B cell (primary cell): ENCODE results near the gene CCDC28B. TPM values are rescaled to one million over a fixed set of nuclear protein-coding genes. Genes with fewer than 3 reads are reported as not detected.

ENCODE experiments used
- ATAC-seq: fragments of 200-7000 bp; cut with Tn5 transposase; one replicate; pipeline ENCODE4 v1.10.0; 2021; ENCODE audit warnings: low read depth, mild to moderate bottlenecking, moderate number of reproducible peaks, moderate library complexity
- CTCF ChIA-PET: fragments of 350-600 bp; sonication (Branson Sonifier 250); formaldehyde crosslinking; loops from one replicate; lab custom pipeline; 2021; ENCODE audit warnings: antibody characterized with exemption, inconsistent platforms; lab: Charles Lee
- POLR2A ChIA-PET: fragments of 350-600 bp; sonication (Branson Sonifier 250); formaldehyde crosslinking; loops from one replicate; lab custom pipeline; 2021; ENCODE audit warnings: antibody characterized with exemption; lab: Charles Lee
- DNase-seq: peaks from one replicate; pipeline ENCODE4 v3.0.0; 2013
- H2AFZ ChIP-seq: 2 replicates; pipeline ENCODE4 v1.6.1; 2012; ENCODE audit warnings: mild to moderate bottlenecking, low read depth, low read length; ENCODE audit not compliant: insufficient read depth, poor library complexity, severe bottlenecking
- H3K27ac ChIP-seq, 2 donors: 1 replicate in 1 of 2; 2 replicates in 1 of 2; pipeline ENCODE4 v1.5.1; 2012 to 2013; ENCODE audit warnings: low read length in 2 of 2, mild to moderate bottlenecking in 2 of 2, moderate library complexity in 1 of 2
- H3K27me3 ChIP-seq, 4 experiments: fragments of 200-600 bp in 1 of 4; sonication (generic) in 1 of 4; replicated peaks in 1 of 4; 1 replicate in 2 of 4; 2 replicates in 2 of 4; pipeline versions ENCODE4 v1.6.1 to v1.7.0; 2013 to 2016; ENCODE audit warnings: low read length in 3 of 4, mild to moderate bottlenecking in 2 of 4, mixed read lengths in 1 of 4, moderate library complexity in 1 of 4; ENCODE audit not compliant: insufficient read depth in 4 of 4, control insufficient read depth in 3 of 4; ENCODE audit errors: control extremely low read depth in 1 of 4
- H3K36me3 ChIP-seq, 2 experiments: replicated peaks in 1 of 2; 1 replicate in 1 of 2; 2 replicates in 1 of 2; pipeline versions ENCODE4 v1.6.1 to v1.7.1; 2013; ENCODE audit warnings: low read length in 1 of 2; ENCODE audit not compliant: insufficient read depth in 2 of 2, control insufficient read depth in 1 of 2; ENCODE audit errors: control extremely low read depth in 1 of 2, extremely low read depth in 1 of 2
- H3K4me1 ChIP-seq, 2 donors: fragments of 200-600 bp in 1 of 2; sonication (generic) in 1 of 2; 1 replicate in 1 of 2; 2 replicates in 1 of 2; pipeline versions ENCODE4 v1.5.1 to v1.6.1; 2013 to 2017; ENCODE audit warnings: low read length in 2 of 2; ENCODE audit not compliant: control insufficient read depth in 2 of 2, insufficient read depth in 2 of 2
- H3K4me2 ChIP-seq: replicated peaks from 2 replicates; pipeline ENCODE3; 2012; ENCODE audit warnings: mild to moderate bottlenecking, low read depth, low read length; ENCODE audit not compliant: poor library complexity, severe bottlenecking
- H3K4me3 ChIP-seq, 5 experiments: fragments of 200-600 bp in 1 of 5; sonication (generic) in 1 of 5; 1 replicate in 3 of 5; 2 replicates in 2 of 5; pipeline versions ENCODE4 v1.5.1 to v1.7.0; 2011 to 2016; ENCODE audit warnings: low read length in 4 of 5, mild to moderate bottlenecking in 4 of 5, low read depth in 2 of 5, control low read depth in 1 of 5, moderate library complexity in 1 of 5; ENCODE audit not compliant: insufficient read depth in 1 of 5; ENCODE audit errors: control extremely low read depth in 1 of 5, extremely low read depth in 1 of 5
- H3K79me2 ChIP-seq: fragments of 200-600 bp; sonication (generic); one replicate; pipeline ENCODE4 v1.6.0; 2016; ENCODE audit warnings: low read length; ENCODE audit not compliant: control insufficient read depth, insufficient read depth
- H3K9ac ChIP-seq: fragments of 200-600 bp; sonication (generic); 2 replicates; pipeline ENCODE4 v1.6.1; 2017; ENCODE audit warnings: mild to moderate bottlenecking, low read length, moderate library complexity
- H3K9me3 ChIP-seq, 3 donors: one replicate each; pipeline versions ENCODE4 v1.6.1 to v1.7.1; 2013; ENCODE audit warnings: low read length in 2 of 3; ENCODE audit not compliant: control insufficient read depth in 2 of 3, insufficient read depth in 1 of 3; ENCODE audit errors: control extremely low read depth in 1 of 3
- H4K20me1 ChIP-seq: 2 replicates; pipeline ENCODE4 v1.6.0; 2012; ENCODE audit warnings: mild to moderate bottlenecking, low read length; ENCODE audit not compliant: insufficient read depth, control insufficient read depth, poor library complexity, severe bottlenecking
- H3K27ac Mint-ChIP-seq: one replicate; pipeline ENCODE4 v1.8.0; 2021; ENCODE audit warnings: mixed read lengths
- H3K27me3 Mint-ChIP-seq: one replicate; pipeline ENCODE4 v1.8.0; 2021; ENCODE audit warnings: mixed read lengths
- H3K4me1 Mint-ChIP-seq: one replicate; pipeline ENCODE4 v1.8.0; 2021; ENCODE audit warnings: mixed read lengths
- H3K4me3 Mint-ChIP-seq: one replicate; pipeline ENCODE4 v1.8.0; 2021; ENCODE audit warnings: mixed read lengths
- H3K9me3 Mint-ChIP-seq: one replicate; pipeline ENCODE4 v1.8.0; 2022; ENCODE audit warnings: mixed read lengths; ENCODE audit not compliant: insufficient read depth
- EZH2 ChIP-seq: IDR thresholded peaks from 2 replicates; pipeline ENCODE4 v1.6.1; 2012; ENCODE audit warnings: borderline replicate concordance, low read depth, mild to moderate bottlenecking, moderate library complexity, low read length; ENCODE audit not compliant: insufficient read depth, poor library complexity, severe bottlenecking
- whole genome bisulfite sequencing: methylation state at CpG from one replicate; pipeline ENCODE4 v1.1.5; 2013; ENCODE audit warnings: missing lambda C conversion rate; ENCODE audit not compliant: insufficient coverage; 5-methylcytosine and 5-hydroxymethylcytosine counted together
- intact Hi-C: fragments of 100-400 bp; cut with micrococcal nuclease; formaldehyde crosslinking; loops from one replicate; pipeline ENCODE4 v1.10.0; 2022
- polyA plus RNA-seq: library from polyadenylated mRNA; depleted of rRNA; stranded (reverse); fragments of >200 nt; gene quantifications from 2 replicates; pipeline ENCODE4 v1.2.3, GENCODE V29; 2012
- total RNA-seq, 2 donors: library from RNA; stranded (reverse); fragments of 120-200 nt in 1 of 2; gene quantifications; 1 replicate in 1 of 2; 2 replicates in 1 of 2; pipeline versions ENCODE4 v1.2.3 to v1.2.4, GENCODE V29; 2013 to 2022
- TF ChIP-seq, protein P1 (sequence below): fragments of 200-600 bp; IDR thresholded peaks from one replicate; pipeline ENCODE4 v1.8.0; 2022; ENCODE audit warnings: antibody characterized with exemption, mild to moderate bottlenecking

CCDC28B gene
- total and polyA plus RNA-seq, 2 donors (not counting 1 experiment from before 2014, with no cell fraction given), result 7.8 to 8.0 TPM

DNA sequence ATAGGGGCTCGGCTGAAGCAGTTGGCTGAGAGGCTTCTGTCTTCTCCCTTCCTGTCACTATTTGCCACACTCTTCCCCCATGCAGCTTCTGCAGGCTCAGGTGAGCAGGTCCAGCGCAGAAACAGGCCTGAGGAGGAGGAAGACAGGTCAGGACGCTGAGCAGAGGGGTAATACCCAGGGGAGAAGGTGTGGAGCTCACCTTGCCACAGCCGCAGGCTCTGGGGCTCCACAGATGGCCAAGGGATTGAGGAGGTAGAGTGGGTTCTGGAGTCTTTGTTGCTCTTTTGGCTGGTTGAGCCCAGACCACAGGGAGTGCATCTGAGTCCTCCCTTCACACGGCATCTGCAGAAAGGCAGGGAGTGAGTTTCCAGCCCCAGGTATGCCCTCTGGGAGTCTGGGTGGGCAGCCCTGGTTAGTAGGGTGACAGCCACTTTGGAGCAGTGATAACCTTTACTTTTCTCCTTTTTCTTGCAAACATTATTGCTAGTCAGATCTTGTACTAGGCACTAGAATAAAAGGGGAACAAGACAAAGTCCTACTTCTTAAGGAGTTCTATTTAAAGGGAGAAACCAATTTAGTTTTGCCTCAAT is 31.5 kb downstream of the CCDC28B start:
- H3K27ac Mint-ChIP-seq, result no peak overlapping the region
- Histone ChIP-seq H3K4me2 (no peak overlapping the region), H3K79me2 (no peaks in the 10 kb centered on the region), H3K27me3 (no peaks in the 10 kb centered on the region), H3K9me3 (no peaks in the 10 kb centered on the region), H3K36me3 (peaks cover 9 to 47% of the 10 kb centered on the region in 2 experiments), H2AFZ (no peak overlapping the region), H3K9ac (no peak overlapping the region), H4K20me1 (no peaks in the 10 kb centered on the region), H3K4me3 (no peak overlapping the region), H3K4me1 (no peaks in the 10 kb centered on the region), H3K27ac (no peak overlapping the region)
- ChIA-PET POLR2A (interaction anchor here (0.6 kb wide), 1 partner anchor 207 kb away, joined by 5 read pairs; no protein-coding TSS in a partner anchor), CTCF (interaction anchor here (1.4 kb wide), 1 partner anchor 86 kb away, joined by 3 read pairs; no protein-coding TSS in a partner anchor)
- no peaks in the 10 kb centered on the region for H3K27me3 Mint-ChIP-seq
- H3K9me3 Mint-ChIP-seq, result no peaks in the 10 kb centered on the region
- WGBS, result 94% methylated on average over 3 of the region's 5 CpGs
- no peak for ATAC-seq
- TF ChIP-seq EZH2, result no peak
- TF ChIP-seq, protein P1, sequence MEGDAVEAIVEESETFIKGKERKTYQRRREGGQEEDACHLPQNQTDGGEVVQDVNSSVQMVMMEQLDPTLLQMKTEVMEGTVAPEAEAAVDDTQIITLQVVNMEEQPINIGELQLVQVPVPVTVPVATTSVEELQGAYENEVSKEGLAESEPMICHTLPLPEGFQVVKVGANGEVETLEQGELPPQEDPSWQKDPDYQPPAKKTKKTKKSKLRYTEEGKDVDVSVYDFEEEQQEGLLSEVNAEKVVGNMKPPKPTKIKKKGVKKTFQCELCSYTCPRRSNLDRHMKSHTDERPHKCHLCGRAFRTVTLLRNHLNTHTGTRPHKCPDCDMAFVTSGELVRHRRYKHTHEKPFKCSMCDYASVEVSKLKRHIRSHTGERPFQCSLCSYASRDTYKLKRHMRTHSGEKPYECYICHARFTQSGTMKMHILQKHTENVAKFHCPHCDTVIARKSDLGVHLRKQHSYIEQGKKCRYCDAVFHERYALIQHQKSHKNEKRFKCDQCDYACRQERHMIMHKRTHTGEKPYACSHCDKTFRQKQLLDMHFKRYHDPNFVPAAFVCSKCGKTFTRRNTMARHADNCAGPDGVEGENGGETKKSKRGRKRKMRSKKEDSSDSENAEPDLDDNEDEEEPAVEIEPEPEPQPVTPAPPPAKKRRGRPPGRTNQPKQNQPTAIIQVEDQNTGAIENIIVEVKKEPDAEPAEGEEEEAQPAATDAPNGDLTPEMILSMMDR, result no peak
- DNase-seq, result no peak
- intact Hi-C loops, result no loop called here
- H3K4me3 Mint-ChIP-seq, result no peak overlapping the region
- peaks cover 1% of the 10 kb centered on the region for H3K4me1 Mint-ChIP-seq

DNA sequence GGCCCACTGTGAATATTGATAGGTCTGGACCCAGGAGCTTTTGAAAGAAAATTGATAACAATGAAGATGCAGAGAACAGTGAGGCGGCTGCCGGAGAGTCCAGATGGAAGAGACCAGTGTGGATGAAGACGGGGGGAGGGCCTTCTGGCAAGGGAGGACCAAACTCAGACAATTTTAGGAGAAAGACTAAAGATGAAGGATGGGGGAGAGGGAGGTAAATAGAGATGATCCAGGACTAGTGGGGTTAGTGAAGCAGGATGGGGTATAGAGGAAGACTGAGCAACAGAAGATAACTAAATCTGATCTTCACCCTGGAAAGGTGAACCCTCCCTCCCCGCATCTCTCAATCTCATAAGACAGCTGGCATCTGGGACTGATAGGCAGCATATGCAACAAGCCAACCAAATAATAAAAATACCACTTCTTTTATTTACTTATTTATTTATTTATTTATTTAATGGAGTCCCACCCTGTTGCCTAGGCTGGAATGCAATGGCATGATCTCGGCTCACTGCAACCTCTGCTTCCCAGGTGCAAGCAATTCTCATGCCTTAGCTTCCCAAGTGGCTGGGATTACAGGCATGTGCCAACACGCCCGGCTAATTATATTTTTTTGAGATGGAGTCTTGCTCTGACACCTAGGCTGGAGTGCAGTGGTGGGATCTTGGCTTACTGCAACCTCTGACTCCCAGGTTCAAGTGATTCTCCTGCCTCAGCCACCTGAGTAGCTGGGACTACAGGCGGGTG is 32.3 kb downstream of the CCDC28B start:
- no peak overlapping the region for H3K27ac ChIP-seq
- POLR2A ChIA-PET, result interaction anchor here (0.6 kb wide), 1 partner anchor 206 kb away, joined by 5 read pairs; no protein-coding TSS in a partner anchor
- intact Hi-C loops, result no loop called here

More for the DNA sequence above, 32.3 kb downstream of the CCDC28B start:
- no peaks in the 10 kb centered on the region for H3K27me3 Mint-ChIP-seq
- TF ChIP-seq EZH2, result no peak
- TF ChIP-seq, protein P1, result no peak
- CTCF ChIA-PET, result interaction anchor here (1.4 kb wide), 1 partner anchor 85 kb away, joined by 3 read pairs; no protein-coding TSS in a partner anchor
- H3K9me3 Mint-ChIP-seq, result no peaks in the 10 kb centered on the region
- no peak overlapping the region for H3K27ac Mint-ChIP-seq
- ATAC-seq (no peak), DNase-seq (no peak)
- H3K4me1 Mint-ChIP-seq, result peaks cover 1% of the 10 kb centered on the region
- Histone ChIP-seq H3K36me3 (peaks cover 8 to 39% of the 10 kb centered on the region in 2 experiments), H3K9ac (no peak overlapping the region), H3K79me2 (no peaks in the 10 kb centered on the region), H2AFZ (no peak overlapping the region), H3K27me3 (no peaks in the 10 kb centered on the region), H4K20me1 (no peaks in the 10 kb centered on the region), H3K4me2 (no peak overlapping the region), H3K4me3 (no peak overlapping the region), H3K9me3 (no peaks in the 10 kb centered on the region), H3K4me1 (no peaks in the 10 kb centered on the region)
- H3K4me3 Mint-ChIP-seq, result no peak overlapping the region
- WGBS, result 95% methylated on average over 6 of the region's 8 CpGs
